Stimulated activated CD4-positive, alpha-beta T cell treated with anti-CD3 and anti-CD28 coated beads, Interleukin-4, amount 100 ng/mL, for 48 hours (primary cell): ENCODE data around the gene TPM1.

ENCODE experiments used
- DNase-seq, 2 donors: peaks; one replicate each; pipeline ENCODE4 v3.0.0-alpha.2; 2020; ENCODE audit warnings: low read depth in 2 of 2

Gene TPM1

DNA sequence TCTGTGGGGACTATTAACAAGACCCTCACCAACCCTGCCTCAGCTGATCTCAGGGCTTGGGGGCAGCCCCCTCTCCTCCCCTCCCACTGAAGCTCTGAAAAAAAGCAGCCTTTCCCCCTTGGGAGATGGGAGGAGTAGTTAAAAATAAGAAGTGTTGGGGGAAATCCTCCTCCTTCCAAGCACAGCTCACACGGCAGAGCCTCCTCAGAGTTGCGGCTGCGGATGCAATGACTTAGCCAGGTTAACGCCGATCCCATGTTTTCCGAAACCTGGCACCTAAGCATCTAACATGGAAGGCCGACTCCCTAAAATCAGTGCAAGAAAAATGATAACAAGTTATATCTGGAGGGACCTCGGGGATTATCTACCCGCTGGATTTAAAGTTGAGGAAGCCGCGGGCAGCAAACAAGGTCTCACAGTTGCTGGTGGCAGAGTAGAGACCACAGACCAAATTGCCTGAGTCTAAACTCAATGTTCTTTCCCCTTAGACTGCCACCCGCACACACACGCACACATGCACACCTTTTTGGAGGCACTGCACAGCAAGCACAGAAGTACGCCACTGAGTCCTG lies 1.1 kb upstream of the TPM1 start:
- no peak for DNase-seq

DNA sequence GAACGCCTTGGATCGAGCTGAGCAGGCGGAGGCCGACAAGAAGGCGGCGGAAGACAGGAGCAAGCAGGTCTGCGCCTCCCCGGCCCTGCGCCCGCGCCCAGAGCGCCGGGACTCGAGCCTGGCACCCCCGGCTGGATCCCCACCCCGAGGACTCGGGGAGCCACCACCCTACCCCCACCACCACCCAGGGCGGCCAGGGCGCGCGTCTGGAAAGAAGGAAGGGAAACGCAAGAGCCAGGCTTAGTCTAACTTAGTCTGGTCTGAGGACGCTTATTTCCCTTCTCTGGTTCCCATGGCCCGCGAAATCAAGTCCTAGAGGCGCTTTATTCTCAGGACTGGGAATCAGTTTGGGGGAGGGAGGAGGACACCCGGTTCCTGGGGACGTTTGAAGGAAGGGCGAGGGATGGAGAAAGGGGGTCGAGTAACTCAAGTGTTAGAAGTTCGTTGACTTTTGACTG lies 359 bp downstream of the TPM1 start:
- no peak for DNase-seq

DNA sequence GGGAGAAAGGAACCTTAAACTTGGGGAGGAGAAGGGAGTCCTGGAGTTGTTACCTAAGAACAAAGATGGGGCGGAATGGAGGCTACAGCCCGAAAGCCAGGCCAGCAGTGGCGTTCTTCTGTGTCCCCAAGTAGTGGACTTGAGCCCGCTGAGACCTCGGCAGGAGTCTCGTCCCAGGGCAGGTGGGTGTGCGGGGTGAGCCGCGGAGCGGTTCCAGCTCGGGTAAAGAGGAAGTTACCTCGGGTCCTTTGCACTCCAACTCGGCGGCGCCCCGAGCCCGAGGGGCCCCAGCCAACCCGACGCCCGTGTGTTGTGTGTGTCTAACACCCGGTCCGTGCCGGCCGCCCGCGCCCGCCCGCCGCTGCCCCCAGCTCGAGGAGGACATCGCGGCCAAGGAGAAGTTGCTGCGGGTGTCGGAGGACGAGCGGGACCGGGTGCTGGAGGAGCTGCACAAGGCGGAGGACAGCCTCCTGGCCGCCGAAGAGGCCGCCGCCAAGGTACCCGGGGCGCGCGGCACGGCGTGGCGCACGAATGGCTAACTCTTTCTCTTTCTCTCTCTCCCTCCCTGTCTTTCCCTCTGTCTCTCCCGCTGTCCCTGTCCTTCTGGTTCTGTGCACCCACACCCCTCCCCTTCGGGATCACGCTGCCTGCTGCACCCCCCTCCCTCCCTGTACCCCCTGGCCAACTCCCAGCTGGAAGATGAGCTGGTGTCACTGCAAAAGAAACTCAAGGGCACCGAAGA lies 959 bp downstream of the TPM1 start:
- no peak for DNase-seq

DNA sequence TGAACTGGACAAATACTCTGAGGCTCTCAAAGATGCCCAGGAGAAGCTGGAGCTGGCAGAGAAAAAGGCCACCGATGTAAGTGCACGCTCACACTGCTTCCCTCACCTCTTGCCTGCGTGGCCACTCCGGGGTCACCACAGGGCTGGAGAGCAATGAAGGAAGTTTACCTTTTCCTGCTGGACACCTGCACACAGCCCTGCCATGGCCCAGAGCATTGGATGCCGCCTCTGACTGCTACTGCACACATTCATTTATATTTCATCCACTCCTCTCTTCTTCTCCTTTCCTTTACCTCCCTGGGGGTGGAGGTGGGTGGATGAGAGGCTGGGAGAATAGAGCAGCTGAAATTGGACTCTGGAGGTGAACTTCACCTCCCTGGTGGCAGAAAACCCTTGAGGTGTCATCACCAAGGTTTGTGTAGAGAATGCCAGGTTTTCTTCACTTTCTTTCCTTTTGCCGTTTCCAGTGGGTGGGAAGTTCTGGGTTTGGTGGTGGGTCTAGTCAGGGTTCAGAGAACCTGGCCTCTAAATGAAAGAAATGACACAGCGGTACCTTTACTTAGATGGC lies 1.6 kb downstream of the TPM1 start:
- no peak for DNase-seq

DNA sequence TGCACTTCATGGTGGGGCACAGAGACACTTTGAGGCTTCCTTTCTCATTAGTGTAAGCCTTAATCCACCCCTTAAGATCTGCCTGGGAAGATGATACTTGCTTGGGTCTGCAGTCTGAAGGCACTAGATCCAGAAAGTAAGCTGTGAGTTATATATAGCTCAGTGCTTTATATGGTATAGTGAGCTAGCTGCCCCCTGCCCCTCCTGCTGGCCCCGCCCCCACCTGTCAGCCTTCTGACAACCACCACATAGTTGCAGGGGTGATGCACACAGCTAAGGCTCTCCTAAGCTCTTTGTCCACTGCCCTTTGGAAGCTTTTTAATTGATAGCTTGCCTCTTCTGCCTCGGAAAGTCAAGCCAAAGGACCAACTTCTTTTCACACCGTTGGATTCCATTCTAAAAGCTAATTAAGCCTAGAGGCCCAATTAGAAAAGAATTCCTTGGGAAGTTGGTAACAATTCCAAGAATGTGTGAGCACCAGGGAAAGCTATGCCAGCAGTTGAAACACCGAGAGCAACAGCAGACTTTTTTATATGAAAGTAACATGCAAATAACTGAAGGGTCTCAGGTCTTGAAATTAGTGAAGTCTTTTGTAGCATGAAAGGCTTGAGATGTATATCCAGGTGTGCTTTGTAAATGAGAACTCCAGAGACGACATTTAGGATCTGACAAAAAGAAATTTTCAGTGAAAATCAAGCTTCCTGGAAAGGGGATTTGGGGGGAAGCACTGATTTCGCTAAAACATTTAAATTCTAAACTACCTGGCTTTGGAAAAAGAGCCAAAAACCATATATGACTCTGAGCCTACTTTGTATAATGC lies 2.3 kb downstream of the TPM1 start:
- DNase-seq, result no peak

DNA sequence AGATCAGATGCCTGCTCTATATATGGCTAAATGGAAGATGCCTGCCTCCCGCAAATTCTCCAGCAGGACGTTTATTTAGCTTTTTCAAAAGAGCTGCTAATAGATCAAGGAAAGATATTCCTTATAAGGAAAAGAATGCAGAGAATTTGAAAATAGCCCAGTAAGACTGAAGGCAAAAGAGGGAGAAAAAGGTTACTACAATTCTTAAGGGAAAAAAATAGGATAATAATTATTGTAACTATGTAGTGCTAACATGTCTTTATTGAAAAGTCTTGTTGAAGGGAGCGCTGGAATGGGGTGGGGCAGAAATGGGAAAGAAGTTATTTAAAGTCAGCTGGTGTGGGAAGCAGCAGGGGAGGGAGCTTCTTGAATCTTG lies 2.9 kb downstream of the TPM1 start:
- no peak for DNase-seq

DNA sequence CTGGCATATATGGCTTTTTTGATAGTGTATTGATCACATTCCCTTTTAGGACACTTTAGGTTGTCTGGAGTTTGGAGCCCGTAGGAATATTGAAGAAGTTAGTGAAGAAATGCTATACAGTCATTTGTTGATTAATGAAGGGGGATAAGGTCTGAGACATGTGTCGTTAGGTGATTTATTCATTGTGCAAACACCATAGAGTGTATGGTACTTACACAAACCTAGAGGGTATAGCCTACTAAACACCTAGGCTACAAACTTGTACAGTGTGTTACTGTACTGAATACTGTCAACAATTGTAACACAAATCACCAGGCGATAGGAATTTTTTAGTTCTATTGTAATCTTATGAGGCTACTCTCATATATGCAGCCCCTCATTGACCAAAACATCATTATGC lies 3.3 kb downstream of the TPM1 start:
- no peak for DNase-seq

DNA sequence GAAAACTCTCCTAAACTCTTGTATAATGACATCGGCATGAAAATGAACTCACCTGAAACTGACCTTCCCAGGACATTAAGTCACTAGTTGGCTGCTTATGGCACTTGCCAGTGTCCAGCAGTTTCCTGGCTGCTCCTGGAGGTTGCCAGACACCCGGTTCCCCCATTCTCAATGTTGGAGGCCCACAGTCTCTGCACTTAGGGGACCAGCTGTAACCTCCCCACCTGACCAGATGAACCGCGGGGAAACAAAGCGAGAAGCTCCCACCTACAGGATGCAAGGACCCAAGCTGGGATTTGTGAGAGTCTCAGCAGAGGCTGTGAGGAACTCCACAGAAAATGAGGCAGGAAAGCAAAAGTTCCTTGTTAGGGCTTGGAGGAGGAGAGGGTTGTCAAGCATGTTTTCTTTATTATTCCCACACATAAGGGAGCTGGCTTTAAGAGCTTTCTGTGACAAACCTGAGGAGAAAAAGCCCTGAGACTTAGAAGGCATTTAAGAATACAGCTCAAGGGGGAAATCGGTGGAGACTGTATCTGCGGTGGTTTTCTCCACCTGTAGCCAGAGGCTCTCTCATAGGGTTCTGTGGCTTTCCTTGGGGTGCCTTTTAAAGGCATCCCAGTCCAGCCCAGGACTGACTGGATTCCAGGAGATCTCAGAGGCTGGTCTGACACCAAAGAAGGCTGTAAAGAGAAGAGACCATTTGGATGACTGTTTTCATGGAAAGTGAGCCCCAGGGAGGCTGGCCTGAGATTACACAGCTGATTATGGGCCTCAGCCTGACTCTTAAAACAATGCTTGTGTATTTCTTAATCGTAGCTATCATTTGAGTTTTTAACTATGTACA lies 4.6 kb downstream of the TPM1 start:
- DNase-seq, result no peak

DNA sequence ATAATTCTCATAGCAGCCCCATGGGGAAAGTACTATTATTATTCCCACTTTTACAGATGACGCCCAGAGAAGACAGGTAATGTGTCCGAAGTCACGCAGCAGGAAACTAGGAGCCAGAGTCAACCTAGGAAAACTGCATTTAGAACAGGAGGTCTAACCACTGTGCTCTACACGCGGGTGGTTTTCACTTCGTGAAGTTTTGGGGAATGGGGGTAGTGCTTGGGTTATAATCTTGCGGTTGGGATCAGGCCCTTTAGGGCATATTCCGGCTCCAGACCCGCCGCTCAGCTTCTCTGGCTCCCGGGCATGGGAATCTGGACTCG lies 5.2 kb downstream of the TPM1 start:
- no peak for DNase-seq

DNA sequence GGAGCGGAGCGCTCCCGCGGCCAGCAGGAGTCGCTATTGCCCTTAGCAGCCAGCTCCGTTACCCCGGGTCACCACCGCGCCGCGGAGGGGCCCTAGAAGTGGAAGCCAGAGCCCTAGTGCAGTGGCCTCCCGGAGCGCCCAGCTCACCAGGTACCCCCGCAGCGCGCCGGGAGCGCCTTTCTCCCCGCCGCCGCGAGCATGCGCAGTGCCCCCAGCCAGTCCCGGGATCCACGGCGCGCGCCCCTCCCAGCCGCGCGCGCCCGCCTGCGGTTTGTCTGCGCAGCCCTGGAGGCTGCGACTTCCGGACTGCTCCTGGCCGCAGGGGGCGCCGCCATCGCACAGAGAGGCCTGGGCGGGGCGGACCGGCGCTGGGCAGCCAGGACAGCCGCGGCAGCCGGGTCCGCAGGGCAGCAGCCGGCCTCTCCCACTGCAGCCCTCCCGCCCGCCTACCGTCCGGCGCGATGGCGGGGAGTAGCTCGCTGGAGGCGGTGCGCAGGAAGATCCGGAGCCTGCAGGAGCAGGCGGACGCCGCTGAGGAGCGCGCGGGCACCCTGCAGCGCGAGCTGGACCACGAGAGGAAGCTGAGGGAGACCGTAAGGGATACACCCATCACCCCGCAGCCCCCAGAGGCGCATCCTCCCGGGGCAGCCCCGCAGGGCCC lies 5.7 kb downstream of the TPM1 start:
- DNase-seq, result peak; percentile 80 to 82

DNA sequence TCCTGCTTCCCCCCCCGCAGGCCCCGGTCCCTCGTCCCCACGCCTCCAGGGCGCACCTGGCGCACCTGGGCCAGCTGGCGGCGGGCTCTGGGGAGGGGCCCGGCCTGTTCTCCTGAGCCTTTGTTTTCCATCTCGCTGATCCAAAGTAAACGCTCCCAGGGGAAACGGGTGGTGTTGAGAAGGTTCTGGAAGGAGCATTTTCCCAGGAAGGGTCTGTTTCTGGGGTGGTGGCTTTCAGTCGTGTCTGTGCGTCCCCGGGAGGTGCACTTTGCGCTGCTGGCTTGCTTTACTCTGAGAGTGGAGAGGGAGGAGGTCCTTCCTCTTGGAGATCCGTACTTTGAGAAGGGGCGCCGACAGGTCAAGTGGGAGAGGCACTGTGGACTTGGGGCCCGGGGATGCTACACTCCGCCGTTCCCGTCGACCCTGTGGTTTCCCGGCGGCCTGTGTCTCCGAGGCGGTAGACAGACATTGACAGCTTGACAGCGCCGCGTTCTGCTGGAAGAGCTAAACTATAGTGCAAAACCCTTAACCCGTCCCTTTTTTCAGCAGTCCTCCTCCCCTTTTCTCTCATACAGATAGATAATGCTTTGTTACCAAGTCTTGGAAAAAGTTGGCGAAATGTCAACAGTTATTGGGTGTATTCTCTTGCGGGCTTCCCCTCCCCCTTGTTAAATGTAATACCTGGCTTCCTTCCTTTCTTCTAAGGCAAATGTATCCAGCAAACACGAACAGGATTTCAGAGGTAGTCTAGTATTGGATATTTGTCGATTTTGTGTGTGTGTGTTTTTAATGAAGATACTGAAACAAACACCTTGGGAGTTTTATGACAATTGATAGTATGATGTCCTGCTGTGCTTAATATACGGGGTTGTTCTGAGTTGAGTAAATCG lies 6.5 kb downstream of the TPM1 start:
- no peak for DNase-seq

DNA sequence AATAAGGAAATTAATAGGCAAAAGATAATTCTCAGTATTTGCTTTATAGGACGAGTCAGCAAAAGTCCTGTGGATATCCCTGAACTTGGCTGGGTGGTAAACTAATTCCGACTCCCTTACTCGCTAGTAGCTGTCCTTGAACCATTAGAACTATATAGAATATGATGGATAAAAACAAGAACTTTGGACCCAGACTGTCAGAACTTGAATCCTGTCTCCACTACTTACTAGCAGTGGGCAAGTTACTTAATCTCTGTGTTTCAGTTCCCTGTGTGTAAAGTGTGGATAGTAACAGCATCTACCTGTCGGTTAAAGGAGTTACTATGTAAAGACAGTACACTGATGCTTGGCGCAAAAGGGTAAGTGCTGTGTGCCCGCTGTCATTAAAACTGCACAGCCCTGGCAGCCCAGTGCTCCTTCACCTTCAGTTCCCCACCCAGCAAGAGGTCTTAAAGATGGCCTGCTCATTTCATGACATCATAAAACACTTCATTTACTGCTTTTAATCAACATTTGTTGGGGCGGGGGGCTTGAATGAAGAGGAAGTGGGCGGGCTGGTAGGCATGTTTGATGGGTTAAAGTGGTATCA lies 7.3 kb downstream of the TPM1 start:
- DNase-seq, result no peak

DNA sequence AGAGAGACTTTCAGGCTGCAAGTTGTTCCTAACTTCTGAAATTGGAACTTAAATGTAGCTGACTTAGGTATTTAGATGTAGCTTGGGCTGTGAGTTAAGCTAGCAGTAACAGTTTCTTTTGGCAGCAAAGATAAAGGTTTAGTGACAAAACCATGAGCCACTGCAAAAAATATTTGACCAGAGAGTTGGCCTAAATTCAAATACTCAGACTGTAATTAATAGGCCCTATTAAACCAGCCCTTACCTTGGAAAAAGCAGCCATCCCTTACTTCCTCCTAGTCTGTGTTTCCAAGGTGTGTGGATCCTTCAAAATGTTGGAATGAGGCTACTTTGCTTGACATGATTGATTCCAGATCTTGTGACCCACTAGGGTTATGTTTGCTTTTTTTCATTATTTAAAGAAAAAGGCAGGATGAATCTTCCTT lies 8.2 kb downstream of the TPM1 start:
- DNase-seq, result no peak

DNA sequence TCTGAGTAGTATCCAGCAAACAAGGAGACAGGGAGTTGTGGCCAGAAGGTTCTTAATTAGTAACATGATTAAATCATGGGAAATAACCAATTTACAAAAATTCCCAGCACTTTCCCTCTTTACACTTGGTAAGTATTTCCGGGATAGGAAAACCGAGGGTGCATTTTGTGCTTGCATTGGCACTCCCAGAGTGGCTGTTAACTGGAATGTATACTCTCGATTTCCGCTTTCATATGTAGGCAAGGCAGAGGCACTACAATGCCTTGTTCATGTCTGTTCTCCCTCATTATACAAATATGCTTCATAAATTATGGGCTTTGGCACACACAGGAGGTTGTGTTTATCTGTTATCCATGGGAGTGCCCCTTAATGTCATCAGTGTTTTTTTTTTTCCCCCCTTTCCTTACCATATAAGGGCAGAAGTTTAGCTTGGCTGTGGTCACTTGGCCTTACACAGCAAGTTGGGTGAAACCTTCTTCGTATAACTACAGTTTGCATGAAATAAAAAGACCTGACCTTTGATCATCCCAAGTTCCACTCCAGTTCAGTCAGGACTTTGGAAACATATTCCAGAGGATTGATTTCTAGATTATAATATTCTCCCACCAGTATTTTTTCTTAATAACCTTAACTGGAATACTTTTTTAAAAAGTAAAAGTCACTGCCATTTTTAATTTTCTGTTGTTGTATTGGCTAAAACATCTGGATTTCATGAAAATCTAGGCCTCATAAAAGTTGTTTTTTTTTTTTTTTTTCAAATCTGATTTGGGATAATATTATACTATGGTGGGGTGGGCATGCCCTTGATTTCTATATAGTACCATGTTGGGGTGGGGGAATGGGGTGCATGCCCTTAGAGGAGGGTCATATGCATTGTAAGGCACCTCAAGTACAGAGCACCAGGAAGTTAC lies 8.9 kb downstream of the TPM1 start:
- no peak for DNase-seq

DNA sequence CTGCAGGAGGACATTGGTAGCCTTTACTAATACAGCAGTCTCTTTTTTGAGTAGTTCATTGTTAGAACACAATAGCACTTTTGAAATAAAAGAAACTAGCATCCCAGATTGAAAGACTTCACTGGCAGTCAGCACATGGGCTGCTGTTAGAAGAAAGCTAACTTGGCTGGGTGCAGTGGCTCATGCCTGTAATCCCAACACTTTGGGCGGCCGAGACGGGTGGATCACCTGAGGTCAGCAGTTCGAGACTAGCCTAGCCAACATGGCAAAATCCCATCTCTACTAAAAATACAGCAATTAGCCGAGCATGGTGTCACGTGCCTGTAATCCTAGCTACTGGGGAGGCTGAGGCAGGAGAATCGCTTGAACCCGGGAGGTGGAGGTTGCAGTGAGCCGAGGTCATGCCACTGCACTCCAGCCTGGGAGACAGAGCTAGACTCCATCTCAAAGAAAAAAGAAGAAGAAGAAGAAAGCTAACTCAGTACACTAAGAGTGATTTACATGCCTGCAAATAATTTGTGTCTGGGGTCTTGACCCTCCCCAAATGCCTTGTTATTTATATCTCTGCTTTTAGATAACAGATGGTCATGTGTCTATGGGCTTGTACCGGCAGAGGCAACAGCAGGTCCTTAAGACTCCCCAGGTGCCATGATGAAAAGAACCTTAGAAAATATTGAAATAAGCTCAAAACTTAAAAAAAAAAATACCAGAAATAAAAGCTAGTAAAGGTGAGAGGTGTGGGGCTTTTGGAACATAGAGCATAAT lies 9.7 kb downstream of the TPM1 start:
- no peak for DNase-seq

DNA sequence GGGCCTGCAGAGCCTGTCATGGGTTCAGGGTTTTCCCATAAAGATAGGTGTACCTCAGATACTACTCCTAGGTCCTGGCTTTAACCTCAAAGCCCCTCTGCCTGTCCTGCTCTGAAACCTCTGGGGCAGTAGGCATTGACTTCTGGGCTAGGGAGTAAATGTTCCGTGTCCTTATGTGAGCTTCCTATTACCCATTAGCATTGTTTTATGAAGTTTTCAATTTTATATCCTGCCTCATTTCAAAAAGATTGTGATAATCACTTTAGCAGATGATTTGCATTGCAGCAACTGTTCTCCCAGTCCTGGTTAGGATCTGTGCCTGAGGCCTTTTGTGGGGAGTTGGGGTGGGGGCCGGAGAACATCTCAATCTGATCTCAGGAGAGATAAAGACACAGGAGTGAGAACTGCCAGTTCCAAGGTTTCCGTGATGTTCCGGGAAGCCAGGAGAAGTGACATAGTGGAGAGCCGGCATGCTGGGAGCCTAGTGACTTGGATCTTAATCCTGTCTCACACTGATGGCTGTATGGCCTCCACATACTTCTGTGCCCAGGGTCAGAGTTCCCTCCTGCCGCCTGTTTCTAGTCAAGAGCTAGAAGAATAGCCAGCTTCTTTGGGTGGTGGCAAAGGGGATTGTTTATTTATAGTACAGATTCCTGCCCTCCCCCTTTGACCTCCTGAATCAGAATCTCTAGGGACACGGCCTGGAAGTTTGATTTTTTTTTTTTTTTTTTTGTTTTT lies 10.6 kb downstream of the TPM1 start:
- DNase-seq, result no peak

DNA sequence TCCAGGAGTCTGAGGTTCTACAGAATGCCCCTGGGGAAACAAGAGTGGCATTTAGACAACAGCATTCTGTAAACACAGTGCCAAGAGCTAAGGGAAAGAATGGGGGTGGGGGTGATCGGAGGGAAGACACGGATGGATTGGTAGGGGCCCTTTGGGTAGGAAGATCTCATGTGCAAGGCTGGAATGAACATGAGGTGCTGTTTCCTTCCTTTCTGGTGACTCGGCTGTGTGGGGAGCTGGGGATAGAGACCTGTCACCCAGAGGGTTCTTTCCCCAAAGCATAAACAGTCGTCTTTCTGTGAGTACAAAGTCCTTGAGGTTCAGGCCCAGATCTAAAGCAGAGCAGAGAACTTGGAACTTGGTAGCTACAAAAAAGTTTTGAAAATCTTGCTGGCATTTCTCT lies 11.7 kb downstream of the TPM1 start:
- DNase-seq, result no peak
